GM10266 (cell line): ENCODE measurements around the gene TBC1D22A.
"Not testable (repeated sequence)": the region's sequence is repeated elsewhere in the genome, so short reads cannot be mapped to it uniquely, and the experiment has no call there.

Source experiments
- DNase-seq: peaks from one replicate; pipeline ENCODE4 v3.0.0; 2012; ENCODE audit errors: extremely low spot score
- TF ChIP-seq, protein P1 (sequence below): IDR thresholded peaks from 2 replicates; pipeline ENCODE4 v1.5.1; 2012; ENCODE audit warnings: mild to moderate bottlenecking, low read depth; ENCODE audit not compliant: control insufficient read depth, insufficient read depth; ENCODE audit errors: missing control alignments

TBC1D22A gene

DNA sequence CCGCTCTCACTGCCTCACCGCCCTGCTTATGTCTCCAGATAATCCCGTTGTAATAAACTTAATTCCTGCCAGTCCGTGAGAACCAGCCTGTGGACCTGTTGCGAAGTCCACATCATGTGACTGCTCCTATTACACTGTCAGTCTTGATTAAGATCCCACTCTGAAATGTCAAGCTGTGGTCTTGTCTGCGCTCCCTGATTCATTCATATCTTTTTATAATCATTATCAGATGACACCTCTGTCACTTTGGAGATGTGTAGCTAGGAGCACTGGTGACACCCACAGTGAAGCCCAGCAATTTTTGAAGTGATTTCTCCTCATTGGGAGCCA lies 377.3 kb downstream of the TBC1D22A start:
- TF ChIP-seq, protein P1, sequence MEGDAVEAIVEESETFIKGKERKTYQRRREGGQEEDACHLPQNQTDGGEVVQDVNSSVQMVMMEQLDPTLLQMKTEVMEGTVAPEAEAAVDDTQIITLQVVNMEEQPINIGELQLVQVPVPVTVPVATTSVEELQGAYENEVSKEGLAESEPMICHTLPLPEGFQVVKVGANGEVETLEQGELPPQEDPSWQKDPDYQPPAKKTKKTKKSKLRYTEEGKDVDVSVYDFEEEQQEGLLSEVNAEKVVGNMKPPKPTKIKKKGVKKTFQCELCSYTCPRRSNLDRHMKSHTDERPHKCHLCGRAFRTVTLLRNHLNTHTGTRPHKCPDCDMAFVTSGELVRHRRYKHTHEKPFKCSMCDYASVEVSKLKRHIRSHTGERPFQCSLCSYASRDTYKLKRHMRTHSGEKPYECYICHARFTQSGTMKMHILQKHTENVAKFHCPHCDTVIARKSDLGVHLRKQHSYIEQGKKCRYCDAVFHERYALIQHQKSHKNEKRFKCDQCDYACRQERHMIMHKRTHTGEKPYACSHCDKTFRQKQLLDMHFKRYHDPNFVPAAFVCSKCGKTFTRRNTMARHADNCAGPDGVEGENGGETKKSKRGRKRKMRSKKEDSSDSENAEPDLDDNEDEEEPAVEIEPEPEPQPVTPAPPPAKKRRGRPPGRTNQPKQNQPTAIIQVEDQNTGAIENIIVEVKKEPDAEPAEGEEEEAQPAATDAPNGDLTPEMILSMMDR, result no peak
- no peak for DNase-seq

DNA sequence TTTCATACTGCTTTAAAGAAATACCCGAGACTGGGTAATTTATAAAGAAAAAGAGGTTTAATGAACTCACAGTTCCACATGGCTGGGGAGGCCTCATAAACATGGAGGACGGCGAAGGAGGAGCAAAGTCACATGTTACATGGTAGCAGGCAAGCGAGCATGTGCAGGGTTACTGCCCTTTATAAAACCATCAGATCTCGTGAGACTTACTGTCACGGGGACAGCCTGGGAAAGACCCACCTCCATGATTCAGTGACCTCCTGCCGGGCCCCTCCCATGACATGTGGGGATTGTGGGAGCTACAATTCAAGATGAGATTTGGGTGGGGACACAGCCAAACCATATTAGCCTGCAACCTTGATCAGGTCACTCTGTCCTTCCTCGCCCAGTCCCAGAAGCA lies 378.5 kb downstream of the TBC1D22A start:
- not testable (repeated sequence) for DNase-seq

DNA sequence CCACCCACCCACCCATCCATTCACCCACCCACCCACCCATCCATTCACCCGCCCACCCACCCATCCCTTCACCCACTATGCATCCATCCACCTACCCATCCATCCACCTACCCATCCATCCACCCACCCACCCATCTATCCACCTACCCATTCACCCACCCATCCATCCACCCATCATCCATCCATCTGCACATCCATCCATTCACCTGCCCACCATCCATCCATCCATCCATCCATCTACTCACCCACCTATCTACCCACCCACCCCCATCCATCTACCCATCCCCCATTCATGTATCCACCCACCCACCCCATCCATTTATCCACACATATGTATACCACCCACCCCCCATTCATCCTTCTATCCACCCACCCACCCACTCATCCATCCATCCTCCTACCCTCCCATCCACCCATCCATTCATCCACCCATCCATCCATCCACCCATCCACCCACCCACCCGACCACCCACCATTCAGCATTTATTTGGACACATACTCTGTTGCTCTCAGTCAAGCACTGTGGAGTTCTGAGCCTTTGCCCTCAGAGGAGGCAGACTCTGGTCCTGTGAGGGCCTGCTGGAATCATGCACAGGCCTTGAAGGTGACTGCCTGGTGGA lies 380.1 kb downstream of the TBC1D22A start:
- TF ChIP-seq, protein P1, result no peak
- DNase-seq, result no peak

DNA sequence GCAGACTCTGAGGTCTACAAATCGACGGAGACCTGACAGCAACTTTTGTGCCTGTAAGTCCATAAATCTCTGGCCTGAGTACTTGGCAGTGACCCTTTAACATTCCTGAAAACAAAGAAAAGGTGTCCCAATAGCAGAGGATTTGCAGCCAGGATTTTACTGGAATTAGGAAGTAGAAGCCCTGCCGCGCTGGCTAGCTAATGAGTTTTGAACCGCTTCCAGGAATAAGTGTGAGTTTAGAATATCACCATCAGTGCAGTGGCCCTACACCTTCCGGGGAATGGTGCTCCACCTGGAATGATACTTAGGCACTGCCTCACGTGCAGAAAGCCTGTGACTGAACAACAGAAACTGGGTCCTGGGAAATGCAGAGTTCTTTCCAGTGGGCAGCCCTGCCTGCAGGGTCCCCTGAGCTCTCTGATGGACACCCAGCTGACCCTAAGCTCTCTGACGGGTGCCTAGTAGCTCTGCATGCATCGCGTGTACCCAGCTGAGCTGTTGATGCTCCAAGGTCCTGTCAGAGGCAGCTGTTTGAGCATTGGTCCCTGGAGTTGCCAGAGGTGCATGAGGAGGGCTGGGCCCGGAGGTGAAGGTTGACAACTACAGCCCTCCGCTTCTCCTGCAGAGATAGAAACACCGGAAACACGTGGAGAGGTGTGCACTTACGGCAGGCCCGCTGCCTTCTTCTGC lies 380.9 kb downstream of the TBC1D22A start:
- TF ChIP-seq, protein P1, result no peak
- no peak for DNase-seq

DNA sequence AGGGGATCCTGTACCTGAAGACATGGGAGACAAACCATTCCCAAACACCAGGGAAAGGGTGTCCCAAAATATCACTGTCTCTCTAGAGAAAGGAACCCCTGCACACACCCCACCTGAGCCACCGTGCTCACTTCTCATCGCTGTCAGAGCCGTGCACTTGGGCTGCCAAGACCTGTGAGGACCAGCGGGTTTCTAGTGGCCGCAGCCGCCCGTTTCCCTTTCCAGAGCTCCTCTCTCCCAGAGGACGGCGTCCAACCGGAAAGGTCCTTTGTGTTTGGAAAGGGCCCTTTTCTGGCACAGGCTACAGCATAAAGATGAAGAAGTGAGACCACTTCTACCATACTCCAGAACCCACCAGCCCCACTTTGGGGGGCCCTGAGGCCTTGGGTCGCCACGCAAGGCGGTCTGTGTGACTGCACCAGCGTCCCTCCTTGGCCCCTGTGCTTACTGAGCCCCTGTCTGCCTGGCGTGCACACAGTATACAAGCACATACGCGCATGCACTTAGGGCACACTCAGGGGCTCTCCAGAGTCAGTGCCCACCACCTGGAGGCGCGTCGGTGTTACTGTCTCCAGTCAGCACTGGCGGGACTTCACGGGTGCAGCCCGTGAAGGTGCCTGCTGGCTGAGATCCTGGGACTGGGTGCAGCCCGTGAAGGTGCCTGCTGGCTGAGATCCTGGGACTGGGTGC lies 381.8 kb downstream of the TBC1D22A start:
- TF ChIP-seq, protein P1, result no peak
- no peak for DNase-seq

DNA sequence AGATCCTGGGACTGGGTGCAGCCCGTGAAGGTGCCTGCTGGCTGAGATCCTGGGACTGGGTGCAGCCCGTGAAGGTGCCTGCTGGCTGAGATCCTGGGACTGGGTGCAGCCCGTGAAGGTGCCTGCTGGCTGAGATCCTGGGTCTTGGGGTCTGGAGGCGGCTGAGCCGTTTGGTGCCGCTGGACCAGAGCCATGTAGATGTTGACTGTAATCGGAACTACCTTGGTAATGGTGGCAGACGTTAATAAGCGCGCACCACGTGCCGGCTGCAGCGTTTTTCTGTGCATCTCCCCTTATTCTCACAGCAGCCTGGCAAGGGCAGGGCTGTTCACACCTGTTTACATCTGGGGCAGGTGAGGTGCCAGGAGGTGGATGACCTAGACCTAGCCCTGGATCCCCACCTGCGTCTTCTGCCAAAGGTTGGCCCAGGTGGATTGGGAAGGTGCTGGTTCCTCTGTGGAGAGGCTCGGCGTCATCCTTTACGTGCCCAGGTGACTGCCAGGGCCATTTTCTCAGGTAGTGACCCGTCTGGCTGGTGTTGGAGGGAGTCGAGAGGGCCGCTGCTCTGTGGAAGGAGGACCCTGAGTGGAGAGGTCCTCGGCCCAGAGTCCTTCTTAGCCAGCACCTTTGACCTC lies 382.5 kb downstream of the TBC1D22A start:
- DNase-seq, result no peak
- TF ChIP-seq, protein P1, result no peak

DNA sequence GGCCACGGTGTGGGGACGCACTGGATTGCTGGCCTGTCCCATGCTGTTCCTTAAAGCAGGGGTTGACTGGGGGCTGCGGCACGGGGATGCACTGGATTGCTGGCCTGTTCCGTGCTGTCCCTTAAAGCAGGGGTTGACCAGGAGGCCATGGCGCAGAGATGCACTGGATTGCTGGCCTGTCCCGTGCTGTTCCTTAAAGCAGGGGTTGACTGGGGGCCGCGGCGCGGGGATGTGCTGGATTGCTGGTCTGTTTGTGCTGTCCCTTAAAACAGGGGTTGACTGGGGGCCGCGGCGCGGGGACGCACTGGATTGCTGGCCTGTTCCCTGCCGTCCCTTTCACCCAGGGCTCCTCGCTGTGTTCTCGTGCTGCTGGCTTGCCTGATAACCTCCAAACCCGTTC lies 383.4 kb downstream of the TBC1D22A start:
- no peak for DNase-seq
- TF ChIP-seq, protein P1, result no peak
